GM21528 (cell line): ENCODE results near the gene TEX55.
A peak's percentile ranks its signal among the peaks of the same experiment; 100 is the strongest.
"Not testable (repeated sequence)": the region's sequence is repeated elsewhere in the genome, so short reads cannot be mapped to it uniquely, and the experiment has no call there.

Experiments used
- ATAC-seq: cut with Tn5 transposase; IDR thresholded peaks from one replicate; pipeline ENCODE4 v1.9.1; 2021; ENCODE audit warnings: mild to moderate bottlenecking, moderate library complexity; ENCODE audit not compliant: unreplicated experiment, low FRiP score

The TEX55 gene

DNA sequence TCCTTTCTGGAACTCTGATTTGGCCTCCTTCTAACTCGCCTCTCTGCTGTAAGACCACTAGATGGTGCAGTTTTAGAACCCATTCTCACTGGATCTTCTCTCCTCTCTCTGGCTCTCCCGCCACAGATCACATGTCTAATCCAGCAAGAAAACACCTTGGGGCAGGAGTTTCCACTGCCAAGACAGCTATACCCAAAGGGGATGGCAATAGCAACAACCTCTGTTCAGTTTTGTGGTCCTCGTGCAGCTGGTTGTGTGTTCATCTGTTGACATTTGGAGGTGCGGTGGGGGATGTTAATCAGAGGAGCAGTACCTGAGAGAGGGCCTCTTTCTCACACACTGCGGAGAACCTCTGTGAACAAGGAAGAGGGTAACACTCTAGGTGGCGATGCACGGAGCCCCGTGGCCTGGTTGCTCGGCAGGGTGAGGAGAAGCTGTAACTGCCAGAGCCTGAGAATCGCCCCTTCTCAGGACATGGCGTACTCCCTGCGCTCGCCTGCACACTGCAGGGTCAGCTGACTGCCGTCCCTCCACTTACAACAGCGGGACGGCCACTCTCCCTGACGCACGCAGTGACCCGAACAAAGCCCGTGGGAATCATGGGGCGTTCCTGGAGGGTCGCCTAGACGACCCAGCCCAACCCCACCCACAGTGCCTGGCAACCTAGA, at the start of gene TEX55:
Gene TEX55 (plus strand): TSS at position 666 of the 668 bp plus-strand sequence. CDS start 25 bp downstream, outside the sequence.
- ATAC-seq, result peak; percentile 77

DNA sequence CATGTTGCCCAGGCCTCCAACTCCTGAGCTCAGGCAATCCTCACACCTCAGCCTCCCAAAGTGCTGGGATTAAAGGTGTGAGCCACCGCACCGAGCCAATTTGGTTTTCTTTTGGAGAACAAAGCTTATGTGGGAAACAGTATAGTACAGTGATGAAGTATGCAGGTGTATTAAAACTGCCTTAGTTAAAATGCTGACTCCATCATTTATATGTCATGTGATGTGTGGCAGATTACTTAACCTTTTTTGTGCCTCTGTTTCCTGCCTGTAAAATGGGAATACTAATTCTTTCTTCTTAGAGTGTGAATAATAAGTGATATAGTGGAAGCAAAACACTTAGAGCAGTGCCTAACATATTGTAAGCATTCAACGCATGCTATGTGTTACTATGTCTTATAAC, 48.0 kb upstream of the TEX55 start:
- no peak for ATAC-seq

DNA sequence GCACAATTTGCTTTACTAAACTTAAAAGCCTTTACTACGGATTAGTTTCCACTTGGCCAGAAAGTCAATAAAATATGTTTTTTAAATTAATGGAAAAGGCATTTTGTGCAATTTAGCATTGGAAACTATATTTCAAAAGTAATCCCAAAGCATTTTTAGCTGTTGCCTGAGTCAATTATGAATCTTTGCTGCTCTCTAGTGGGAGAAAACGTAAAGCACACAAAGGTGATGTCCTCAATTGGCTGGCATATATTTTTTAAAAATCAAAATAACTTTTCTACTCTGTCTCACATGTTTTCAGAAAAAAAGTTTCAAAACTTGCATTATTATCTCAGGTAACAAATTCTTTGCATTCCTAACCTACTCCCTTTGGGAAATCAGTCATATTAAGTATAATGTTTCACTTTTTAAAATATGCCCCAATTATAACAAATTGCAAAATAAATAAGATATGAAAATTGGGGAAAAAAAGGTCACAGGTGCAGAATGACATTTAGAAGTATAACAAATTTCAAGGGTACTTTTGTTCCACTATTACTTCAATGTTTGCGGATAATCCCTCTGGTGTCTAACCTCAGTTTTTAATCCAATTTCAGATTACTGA, 47.2 kb upstream of the TEX55 start:
- ATAC-seq, result no peak

DNA sequence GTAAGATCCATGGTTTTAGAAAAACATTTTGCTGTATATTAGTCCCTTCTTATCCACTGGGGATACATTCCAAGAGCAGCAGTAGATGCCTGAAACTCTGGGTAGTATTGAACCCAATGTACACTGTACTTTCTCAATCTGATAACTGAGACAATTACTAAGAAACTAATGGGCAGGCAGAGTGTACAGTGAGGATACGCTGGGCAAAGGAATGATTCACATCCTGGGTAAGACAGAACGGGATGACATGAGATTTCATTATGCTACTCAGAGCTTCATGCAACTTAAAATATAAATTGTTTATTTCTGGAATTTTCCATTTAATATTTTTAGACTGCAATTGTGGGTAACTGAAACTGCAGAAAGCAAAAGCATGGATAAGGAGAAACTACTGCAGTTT, 46.2 kb upstream of the TEX55 start:
- no peak for ATAC-seq

DNA sequence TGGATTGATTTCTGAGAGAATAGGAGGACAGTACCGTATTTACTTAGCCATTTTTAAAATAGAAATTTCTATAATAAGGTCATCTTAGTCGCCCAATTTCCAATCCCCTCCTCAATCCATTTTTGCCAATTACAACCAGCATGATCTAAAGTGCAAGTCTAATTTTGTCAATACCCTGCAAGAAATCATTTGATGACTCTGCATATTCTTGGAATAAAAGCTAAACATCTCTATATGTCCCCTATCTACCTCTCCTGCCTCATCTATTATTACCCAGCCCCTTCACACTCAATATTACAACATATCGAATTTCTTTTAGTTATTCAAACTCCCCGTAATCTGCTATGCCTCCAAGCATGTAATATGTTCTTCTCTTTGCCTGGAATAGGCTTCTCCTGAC, 41.9 kb upstream of the TEX55 start:
- ATAC-seq, result no peak

DNA sequence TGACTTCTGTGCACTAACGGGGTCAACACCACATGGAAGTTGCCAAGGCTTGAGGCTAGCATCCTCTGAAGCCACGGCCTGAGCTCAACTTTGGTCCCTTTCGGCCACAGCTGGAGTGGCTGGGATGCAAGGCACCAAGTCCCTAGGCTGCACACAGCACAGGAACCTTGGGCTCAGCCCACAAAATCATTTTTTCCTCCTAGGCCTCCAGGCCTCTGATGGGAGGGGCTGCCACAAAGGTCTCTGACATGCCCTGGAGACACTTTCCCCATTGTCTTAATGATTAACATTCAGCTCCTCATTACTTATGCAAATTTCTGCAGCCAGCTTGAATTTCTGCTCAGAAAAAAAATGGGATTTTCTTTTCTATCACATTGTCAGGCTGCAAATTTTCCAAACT, 27.6 kb upstream of the TEX55 start:
- ATAC-seq, result not testable (repeated sequence)

DNA sequence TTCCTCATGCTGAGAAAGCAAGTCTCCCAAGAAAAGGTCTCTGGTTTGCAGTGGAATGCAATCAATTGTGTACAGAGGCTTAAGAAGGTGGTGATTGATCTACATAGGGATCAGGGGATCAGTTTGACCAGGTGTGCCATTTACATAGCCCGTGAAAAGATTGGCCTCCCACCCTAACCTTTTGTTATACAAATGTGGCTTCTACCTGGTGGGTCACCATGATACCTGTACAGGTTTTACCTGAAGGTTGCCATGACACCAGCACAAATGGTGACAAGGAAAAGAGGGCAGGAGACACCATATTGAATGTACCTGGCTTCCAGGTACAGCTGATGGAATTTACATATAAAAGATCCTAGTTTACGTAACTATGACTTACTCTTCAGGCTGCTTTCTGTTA, 25.5 kb upstream of the TEX55 start:
- no peak for ATAC-seq

DNA sequence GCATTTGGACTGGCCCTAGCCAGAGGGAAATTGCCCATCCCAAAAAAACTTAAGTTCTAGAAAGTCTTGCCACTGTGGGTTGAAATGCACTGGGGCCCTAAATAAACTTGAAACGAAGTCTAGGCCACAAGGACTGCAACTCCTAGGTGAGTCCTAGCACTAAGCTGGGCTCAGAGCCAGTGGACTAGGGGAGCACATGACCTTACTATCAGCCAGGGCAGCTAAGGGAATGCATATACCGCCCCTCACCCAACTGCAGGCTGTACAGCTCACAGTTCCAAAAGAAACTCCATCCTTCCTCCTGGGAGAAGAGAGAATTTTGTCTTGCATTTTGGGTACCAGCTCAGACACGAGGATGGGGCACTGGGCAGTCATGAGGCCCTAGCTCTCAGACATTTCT, 23.6 kb upstream of the TEX55 start:
- ATAC-seq, result no peak

DNA sequence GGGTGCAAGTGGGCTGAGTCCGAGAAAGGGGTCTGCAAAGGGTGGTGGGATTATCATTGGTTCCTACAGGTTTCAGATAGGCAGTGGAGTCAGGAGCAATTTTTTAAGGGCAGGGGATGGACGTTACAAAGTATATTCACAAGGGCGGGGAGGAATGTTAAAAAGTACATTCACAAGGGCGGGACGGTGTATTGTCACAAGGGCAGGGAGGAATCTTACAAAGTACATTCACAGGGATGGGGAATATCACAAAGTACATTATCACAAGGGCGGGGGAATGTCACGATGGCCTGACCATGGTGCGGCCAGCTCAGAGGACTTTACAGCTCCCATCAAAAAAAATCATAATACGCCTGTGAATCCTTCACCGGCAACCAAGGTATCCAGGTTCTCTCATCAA, 20.6 kb upstream of the TEX55 start:
- no peak for ATAC-seq

DNA sequence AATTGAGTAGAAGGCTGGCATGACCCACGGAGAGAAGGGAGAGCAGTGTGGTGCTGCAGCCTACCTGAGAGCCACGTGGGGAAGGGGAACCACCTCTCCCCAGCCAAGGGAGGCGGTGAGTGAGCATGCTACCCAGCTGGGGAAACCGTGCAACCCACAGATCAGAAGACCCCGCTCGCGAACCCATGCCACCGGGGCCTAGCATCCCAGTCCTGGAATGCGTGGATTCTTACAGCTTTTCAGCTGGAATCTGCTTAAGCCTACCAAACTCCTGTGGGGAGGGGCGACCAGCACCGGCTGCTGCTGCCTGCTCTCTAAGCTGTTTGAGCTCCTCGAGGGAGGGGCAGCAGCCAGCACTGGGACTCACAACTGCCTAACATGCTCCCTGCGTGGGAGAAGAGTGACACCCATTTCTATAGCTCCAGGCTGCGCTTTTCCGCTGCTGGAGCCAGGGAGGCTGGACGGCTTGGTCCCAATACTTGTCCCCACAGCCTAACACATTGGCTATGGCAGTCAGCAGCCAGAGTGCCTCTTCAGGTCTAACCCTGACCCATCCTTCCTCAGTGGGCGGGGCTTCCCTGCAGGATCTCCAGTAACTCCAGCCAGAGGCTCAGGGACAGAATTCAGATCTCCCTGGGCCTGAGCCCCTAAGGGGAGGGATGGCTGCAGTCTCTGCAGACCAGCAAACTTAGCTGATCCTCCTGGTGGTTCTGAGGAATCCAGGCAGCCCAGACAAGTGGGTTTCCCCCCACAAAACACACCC, 20.0 kb upstream of the TEX55 start:
- no peak for ATAC-seq

DNA sequence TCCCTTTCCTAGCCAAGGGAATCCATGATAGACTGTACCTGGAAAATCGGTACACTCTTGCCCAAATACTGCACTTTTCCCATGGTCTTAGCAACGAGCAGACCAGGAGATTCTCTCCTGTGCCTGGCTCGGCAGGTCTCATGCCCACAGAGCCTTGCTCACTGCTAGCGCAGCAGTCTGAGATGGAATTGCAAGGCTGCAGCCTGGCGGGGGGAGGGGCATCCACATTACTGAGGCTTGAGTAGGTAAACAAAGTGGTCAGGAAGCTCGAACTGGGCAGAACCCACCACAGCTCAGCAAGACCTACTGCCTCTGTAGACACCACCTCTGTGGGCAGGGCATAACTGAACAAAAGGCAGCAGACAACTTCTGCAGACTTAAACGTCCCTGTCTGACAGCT, 15.7 kb upstream of the TEX55 start:
- not testable (repeated sequence) for ATAC-seq

DNA sequence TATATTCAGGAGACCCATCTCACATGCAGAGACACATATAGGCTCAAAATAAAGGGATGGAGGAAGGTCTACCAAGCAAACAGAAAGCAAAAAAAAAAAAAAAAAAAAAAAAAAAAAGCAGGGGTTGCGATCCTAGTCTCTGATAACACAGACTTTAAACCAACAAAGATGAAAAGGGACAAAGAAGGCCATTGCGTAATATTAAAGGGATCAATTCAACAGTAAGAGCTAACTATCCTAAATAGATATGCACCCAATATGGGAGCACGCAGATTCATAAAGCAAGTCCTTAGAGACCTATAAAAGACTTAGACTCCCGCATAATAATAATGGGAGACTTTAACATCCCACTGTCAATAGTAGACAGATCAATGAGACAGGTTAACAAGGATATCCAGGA, 13.7 kb upstream of the TEX55 start:
- not testable (repeated sequence) for ATAC-seq

DNA sequence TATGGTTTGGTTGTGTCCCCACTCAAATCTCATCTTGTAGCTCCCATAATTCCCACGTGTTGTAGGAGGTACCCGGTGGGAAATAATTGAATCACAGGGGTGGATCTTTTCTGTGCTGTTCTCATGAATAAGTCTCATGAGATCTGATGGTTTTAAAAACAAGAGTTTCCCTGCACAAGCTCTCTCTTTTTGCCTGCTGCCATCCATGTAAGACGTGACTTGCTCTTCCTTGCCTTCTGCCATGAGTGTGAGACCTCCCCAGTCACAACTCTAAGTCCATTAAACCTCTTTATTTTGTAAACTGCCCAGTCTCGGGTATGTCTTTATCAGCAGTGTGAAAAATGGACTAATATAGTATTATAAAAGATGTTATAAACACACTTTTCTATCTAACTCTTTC, 6.6 kb upstream of the TEX55 start:
- ATAC-seq, result not testable (repeated sequence)

DNA sequence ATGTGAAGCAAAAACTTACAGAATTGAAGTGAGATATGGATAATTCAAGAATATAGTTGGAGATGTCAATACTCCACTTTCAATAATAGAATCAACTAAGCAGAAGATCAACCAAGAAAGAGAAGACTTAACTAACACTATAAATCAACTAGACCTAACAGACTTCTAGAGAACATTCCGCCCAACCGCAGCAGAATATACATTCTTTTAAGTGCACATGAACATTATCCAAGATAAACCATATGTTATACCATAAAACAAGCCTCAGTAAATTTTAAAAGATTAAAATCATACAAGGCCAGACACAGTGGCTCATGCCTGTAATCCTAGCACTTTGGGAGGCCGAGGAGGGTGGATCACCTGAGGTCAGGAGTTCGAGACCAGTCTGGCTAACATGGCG, 5.5 kb upstream of the TEX55 start:
- no peak for ATAC-seq

DNA sequence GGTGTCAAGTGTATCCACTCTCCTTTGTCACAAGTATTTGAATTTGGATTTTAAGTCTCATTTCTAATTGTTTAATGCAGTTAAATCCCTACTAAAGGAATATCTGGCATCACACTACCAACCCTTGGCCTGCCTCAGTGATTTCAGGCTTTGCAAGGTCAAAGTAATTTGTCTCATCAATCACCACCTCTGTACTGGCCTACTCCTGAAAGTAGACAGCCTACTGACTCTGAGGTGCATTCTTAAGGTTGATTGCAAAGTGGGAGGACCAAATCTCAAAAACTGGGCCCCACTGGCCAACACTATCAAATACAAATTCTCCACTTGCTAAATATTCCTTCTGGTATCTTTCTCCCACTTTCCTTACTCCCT, 851 bp upstream of the TEX55 start:
- peak; percentile 30 for ATAC-seq

DNA sequence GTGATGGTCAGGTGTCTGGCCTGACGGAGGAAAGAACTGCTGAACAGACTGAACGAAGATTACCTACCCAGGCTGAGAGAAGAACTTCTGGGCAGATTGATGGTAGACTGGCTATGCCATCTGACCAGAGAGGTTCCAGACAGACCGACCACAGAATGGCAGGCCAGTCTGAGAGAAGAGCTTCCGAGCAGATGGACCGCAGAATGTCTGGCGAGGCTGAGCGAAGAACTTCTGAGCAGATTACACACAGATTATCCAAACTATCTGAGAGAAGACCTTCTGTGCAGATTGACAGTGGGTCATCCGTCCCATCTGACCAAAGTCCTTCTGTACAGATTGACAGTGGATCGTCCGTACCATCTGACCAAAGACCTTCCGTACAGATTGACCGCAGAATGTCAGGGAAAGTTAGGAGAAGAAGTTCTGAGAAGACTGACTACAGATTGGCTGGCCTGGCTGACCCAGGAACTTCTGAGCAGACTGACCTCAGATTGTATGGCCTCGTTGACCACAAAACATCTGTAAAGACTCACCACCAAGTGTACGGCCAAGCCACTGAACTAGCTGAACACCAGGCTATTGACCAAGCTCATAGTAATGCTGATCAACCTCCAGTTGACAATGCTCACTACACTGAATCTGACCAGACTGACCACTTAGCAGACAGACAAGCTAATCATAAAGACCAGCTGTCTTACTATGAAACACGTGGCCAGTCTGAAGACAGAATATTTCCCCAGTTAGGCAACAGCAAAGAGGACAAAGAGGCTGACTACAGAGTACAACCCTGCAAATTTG, 812 bp downstream of the TEX55 start:
- ATAC-seq, result no peak

DNA sequence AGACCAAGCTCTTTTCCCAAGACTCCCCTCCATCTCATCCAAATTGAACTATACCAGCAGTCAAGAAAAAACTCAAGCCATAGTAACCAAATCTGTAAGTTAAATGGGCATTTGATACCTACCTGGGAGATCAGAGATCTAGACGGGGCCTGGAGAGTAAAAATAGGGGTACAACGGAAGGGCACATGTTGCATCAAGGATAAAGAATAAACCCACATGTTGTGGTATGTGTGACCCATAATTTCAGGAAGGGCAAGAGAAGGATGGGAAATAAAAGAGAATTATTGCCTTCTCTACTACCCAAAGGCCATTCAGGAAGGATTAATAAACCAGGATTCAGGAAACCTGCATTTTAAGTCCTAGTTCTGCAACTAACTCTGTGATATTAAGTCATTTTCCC, 1.5 kb downstream of the TEX55 start:
- no peak for ATAC-seq

DNA sequence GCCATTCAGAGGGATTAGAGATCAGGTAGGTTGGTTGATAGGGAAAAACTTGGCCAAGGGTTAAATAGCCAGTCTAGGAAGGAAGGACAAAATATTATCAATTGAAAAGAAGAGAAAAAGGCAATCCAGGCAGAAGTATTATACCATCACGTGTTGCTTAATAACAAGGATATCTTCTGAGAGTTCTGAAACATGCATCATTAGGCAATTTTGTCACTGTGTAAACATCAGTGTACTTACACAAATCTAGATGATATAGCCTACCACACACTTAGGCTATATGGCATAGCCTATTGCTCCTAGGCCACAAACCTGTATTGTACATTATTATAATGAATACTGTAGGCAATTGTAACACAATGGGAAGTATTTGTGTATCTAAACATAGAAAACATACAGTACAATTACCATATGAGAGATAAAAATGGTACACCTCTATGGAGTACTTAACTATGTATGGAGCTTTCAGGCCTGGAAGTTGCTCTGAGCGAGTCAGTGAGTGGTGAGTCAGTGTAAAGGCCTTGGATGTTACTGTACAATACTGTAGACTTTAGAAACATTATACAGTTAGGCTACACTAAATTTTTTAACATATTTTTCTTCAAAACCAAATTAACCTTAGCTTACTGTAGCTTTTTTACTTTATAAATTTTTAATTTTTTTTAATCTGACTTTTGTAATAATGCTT, 2.7 kb downstream of the TEX55 start:
- ATAC-seq, result no peak

DNA sequence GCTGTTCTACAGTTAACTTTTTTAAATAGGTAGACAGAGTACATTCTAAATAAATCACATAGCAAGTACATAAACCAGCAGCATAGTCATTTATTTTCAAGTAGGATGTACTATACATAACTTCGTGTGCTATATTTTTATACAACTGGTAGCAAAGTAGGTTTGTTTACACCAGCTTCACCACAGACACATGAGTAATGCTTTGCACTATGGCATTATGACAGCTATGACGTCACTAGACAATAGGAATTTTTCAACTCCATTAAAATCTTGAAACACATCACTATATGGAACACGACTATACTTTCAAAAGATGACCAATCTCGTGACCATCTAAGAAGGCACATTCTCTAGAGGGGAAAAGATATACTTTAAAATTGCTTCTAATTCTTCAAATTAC, 3.5 kb downstream of the TEX55 start:
- no peak for ATAC-seq

DNA sequence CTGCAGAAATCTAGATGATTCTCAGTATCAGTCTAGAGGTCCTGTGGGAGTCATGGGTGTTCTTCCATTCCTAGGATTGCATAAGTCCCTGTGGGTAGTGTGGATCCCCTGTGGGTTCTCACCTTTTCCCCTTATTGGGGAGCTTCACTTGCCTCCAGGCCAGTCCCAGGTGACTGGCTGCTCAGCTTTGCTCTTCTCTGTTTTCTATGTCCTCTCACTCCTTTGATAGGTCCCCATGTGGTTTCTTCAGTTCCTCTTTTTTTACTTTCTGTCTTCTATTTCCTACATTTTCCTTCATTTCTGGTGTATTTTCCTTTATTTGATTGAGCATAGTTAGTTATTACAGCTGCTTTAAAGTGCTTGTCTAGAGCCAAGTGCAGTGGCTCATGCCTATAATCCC, 10.9 kb downstream of the TEX55 start:
- no peak for ATAC-seq

DNA sequence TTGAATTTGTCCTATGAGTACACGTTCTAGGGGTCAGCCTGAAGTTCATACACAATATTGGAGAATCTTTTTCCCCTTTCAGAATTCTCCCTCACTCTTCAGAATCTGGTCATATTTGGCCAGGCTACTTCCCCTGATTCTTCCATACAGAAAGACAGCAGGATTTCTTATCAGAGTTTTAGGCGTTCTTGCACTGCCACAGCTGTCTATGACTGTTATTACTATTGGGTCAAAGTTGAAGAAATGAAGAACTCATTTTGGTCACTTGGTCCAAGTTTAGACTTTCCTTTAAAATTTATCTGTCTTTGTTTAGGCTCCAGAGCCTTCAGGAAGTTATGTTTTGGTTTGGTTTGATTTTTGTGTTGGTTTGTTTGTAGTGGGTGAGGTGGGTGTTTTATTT, 12.0 kb downstream of the TEX55 start:
- ATAC-seq, result no peak
